Measurements from ENCODE around the gene MEIS2. TPM values are rescaled to one million over a fixed set of nuclear protein-coding genes. Genes with fewer than 3 reads are reported as not detected.

The MEIS2 gene
- total RNA-seq, 1 experiment from 2014 or later = 9.3 TPM

- H3K4me1 ChIP-seq (ENCODE audit: insufficient read depth, low read length, poor library complexity, severe bottlenecking) = no peaks in the 10 kb centered on the region
- H3K36me3 ChIP-seq (ENCODE audit: insufficient read depth, low read length, poor library complexity, severe bottlenecking) = no peaks in the 10 kb centered on the region
- intact Hi-C loops (cut with micrococcal nuclease; ENCODE audit: unreplicated experiment) = no loop called here
- no peak overlapping the region for H3K4me3 ChIP-seq (ENCODE audit: low read depth, low read length, poor library complexity, severe bottlenecking)
- TF ChIP-seq CTCF (conservative IDR thresholded peaks at IDR 0.05; ENCODE audit: low read depth, low read length) (no peak), EZH2 (IDR thresholded peaks at IDR 0.05; ENCODE audit: borderline replicate concordance, low read depth, low read length, poor library complexity, severe bottlenecking) (no peak)
- H3K27me3 ChIP-seq (replicated peaks; ENCODE audit: insufficient read depth, low read depth, low read length, poor library complexity) = peaks cover 12% of the 10 kb centered on the region
- ChIA-PET POLR2A (ENCODE audit: low non-redundant PET) (no interaction called here), CTCF (no interaction called here)
- no peaks in the 10 kb centered on the region for H3K9me3 ChIP-seq (ENCODE audit: low read depth, low read length, poor library complexity, severe bottlenecking)
- no peak overlapping the region for H3K27ac ChIP-seq (ENCODE audit: low read depth, low read length, poor library complexity, severe bottlenecking)
- no peak for DNase-seq (ENCODE audit: low spot score)
- BruUV-seq (replicated peaks) = no TSS peak
Observed at GRCh38 chr15:37115538-37115937, 15.2 kb upstream of the MEIS2 start.

GRCh38 chr15:37112971-37113670 is 12.8 kb upstream of the MEIS2 start:
- no peaks in the 10 kb centered on the region for H3K9me3 ChIP-seq (ENCODE audit: low read depth, low read length, poor library complexity, severe bottlenecking)
- no peak overlapping the region for H3K4me3 ChIP-seq (ENCODE audit: low read depth, low read length, poor library complexity, severe bottlenecking)
- H3K4me1 ChIP-seq (ENCODE audit: insufficient read depth, low read length, poor library complexity, severe bottlenecking) = no peaks in the 10 kb centered on the region
- BruUV-seq (replicated peaks) = no TSS peak
- H3K36me3 ChIP-seq (ENCODE audit: insufficient read depth, low read length, poor library complexity, severe bottlenecking) = no peaks in the 10 kb centered on the region
- ChIA-PET POLR2A (ENCODE audit: low non-redundant PET) (no interaction called here), CTCF (no interaction called here)
- DNase-seq (ENCODE audit: low spot score) = no peak
- TF ChIP-seq EZH2 (IDR thresholded peaks at IDR 0.05; ENCODE audit: borderline replicate concordance, low read depth, low read length, poor library complexity, severe bottlenecking) = no peak
- TF ChIP-seq CTCF (conservative IDR thresholded peaks at IDR 0.05; ENCODE audit: low read depth, low read length) = no peak
- intact Hi-C loops (cut with micrococcal nuclease; ENCODE audit: unreplicated experiment) = no loop called here
- H3K27ac ChIP-seq (ENCODE audit: low read depth, low read length, poor library complexity, severe bottlenecking) = no peak overlapping the region
- H3K27me3 ChIP-seq (replicated peaks; ENCODE audit: insufficient read depth, low read depth, low read length, poor library complexity) = peaks cover 36% of the 10 kb centered on the region

- Histone ChIP-seq H3K27ac (ENCODE audit: low read depth, low read length, poor library complexity, severe bottlenecking) (no peak overlapping the region), H3K4me1 (ENCODE audit: insufficient read depth, low read length, poor library complexity, severe bottlenecking) (no peaks in the 10 kb centered on the region), H3K27me3 (replicated peaks; ENCODE audit: insufficient read depth, low read depth, low read length, poor library complexity) (peaks cover 45% of the 10 kb centered on the region), H3K9me3 (ENCODE audit: low read depth, low read length, poor library complexity, severe bottlenecking) (no peaks in the 10 kb centered on the region), H3K4me3 (ENCODE audit: low read depth, low read length, poor library complexity, severe bottlenecking) (no peak overlapping the region), H3K36me3 (ENCODE audit: insufficient read depth, low read length, poor library complexity, severe bottlenecking) (no peaks in the 10 kb centered on the region)
- DNase-seq (ENCODE audit: low spot score) = no peak
- intact Hi-C loops (cut with micrococcal nuclease; ENCODE audit: unreplicated experiment) = no loop called here
- BruUV-seq (replicated peaks) = no TSS peak
- ChIA-PET POLR2A (ENCODE audit: low non-redundant PET) (no interaction called here), CTCF (interaction anchor here (0.7 kb wide), 1 partner anchor 51 kb away, joined by 3 read pairs; no protein-coding TSS in a partner anchor)
- no peak for TF ChIP-seq CTCF (conservative IDR thresholded peaks at IDR 0.05; ENCODE audit: low read depth, low read length)
- no peak for TF ChIP-seq EZH2 (IDR thresholded peaks at IDR 0.05; ENCODE audit: borderline replicate concordance, low read depth, low read length, poor library complexity, severe bottlenecking)
Observed at GRCh38 chr15:37112171-37112570, 11.8 kb upstream of the MEIS2 start.

All from A673 (cell line).